Activated CD4-positive, alpha-beta T cell treated with anti-CD3 and anti-CD28 coated beads for 36 hours (primary cell): Measurements from ENCODE around the gene BABAM2. TPM values are rescaled to one million over a fixed set of nuclear protein-coding genes. Genes with fewer than 3 reads are reported as not detected.

Experiments used
- ATAC-seq: fragments of 200-7000 bp; cut with Tn5 transposase; one replicate; pipeline ENCODE4 v1.10.0; 2021; ENCODE audit warnings: mild to moderate bottlenecking, moderate library complexity
- CTCF ChIA-PET: fragments of 350-600 bp; sonication (Branson Sonifier 250); formaldehyde crosslinking; loops from one replicate; lab custom pipeline; 2021; ENCODE audit warnings: antibody characterized with exemption; lab: Charles Lee
- POLR2A ChIA-PET: fragments of 350-600 bp; sonication (Branson Sonifier 250); formaldehyde crosslinking; loops from one replicate; lab custom pipeline; 2021; ENCODE audit warnings: antibody characterized with exemption, inconsistent platforms; lab: Charles Lee
- DNase-seq: peaks from one replicate; pipeline ENCODE4 v3.0.0-alpha.2; 2020
- H3K27ac Mint-ChIP-seq: one replicate; pipeline ENCODE4 v1.8.0; 2021; ENCODE audit warnings: mixed read lengths
- H3K27me3 Mint-ChIP-seq: one replicate; pipeline ENCODE4 v1.8.0; 2021; ENCODE audit warnings: mixed read lengths
- H3K36me3 Mint-ChIP-seq: one replicate; pipeline ENCODE4 v1.8.0; 2021; ENCODE audit warnings: low read depth, mixed read lengths
- H3K4me1 Mint-ChIP-seq: one replicate; pipeline ENCODE4 v1.8.0; 2021; ENCODE audit warnings: mixed read lengths
- H3K4me3 Mint-ChIP-seq: one replicate; pipeline ENCODE4 v1.8.0; 2021; ENCODE audit warnings: mild to moderate bottlenecking, moderate library complexity, mixed read lengths
- H3K9me3 Mint-ChIP-seq: one replicate; pipeline ENCODE4 v1.8.0; 2021; ENCODE audit warnings: low read depth, mixed read lengths
- intact Hi-C, 2 experiments: fragments of 100-400 bp; cut with DNase I in 1 of 2; cut with micrococcal nuclease in 1 of 2; formaldehyde crosslinking; loops; one replicate each; pipeline versions ENCODE4 v1.14.2 to v1.15.1; 2022 to 2024; cut with DNase I, micrococcal nuclease
- total RNA-seq, 2 experiments: library from RNA; stranded (reverse); gene quantifications; one replicate each; pipeline ENCODE4 v1.2.3, GENCODE V29; 2021

The BABAM2 gene
- total RNA-seq, 2 experiments from 2014 or later, result 58.4 to 81.1 TPM

- Mint-ChIP-seq H3K9me3 (no peaks in the 10 kb centered on the region), H3K4me3 (no peak overlapping the region), H3K4me1 (peaks cover 8% of the 10 kb centered on the region), H3K27me3 (no peaks in the 10 kb centered on the region), H3K36me3 (peaks cover 17% of the 10 kb centered on the region), H3K27ac (no peak overlapping the region)
- intact Hi-C loops, result no loop called here
- ChIA-PET POLR2A (no interaction called here), CTCF (interaction anchor here (1.5 kb wide), 1 partner anchor 25 kb away, joined by 6 read pairs; no protein-coding TSS in a partner anchor)
- no peak for ATAC-seq
- no peak for DNase-seq
These were observed 157.8 kb downstream of the BABAM2 start for GRCh38 chr2:28048341-28048740.

GRCh38 chr2:28049416-28049815 is 158.9 kb downstream of the BABAM2 start:
- Mint-ChIP-seq H3K4me1 (peaks cover 10% of the 10 kb centered on the region), H3K36me3 (peaks cover 17% of the 10 kb centered on the region), H3K9me3 (no peaks in the 10 kb centered on the region), H3K27me3 (no peaks in the 10 kb centered on the region), H3K4me3 (no peak overlapping the region), H3K27ac (no peak overlapping the region)
- ChIA-PET POLR2A (no interaction called here), CTCF (interaction anchor here (1.5 kb wide), 1 partner anchor 26 kb away, joined by 6 read pairs; no protein-coding TSS in a partner anchor)
- intact Hi-C loops, result no loop called here
- no peak for DNase-seq
- ATAC-seq, result no peak

GRCh38 chr2:28049899-28050298 is 159.4 kb downstream of the BABAM2 start:
- no peak for DNase-seq
- H3K4me1 Mint-ChIP-seq, result peaks cover 14% of the 10 kb centered on the region
- intact Hi-C loops, result no loop called here
- no peak overlapping the region for H3K27ac Mint-ChIP-seq
- H3K36me3 Mint-ChIP-seq, result peaks cover 17% of the 10 kb centered on the region
- H3K4me3 Mint-ChIP-seq, result no peak overlapping the region
- ATAC-seq, result no peak
- H3K9me3 Mint-ChIP-seq, result no peaks in the 10 kb centered on the region
- ChIA-PET POLR2A (no interaction called here), CTCF (no interaction called here)
- H3K27me3 Mint-ChIP-seq, result no peaks in the 10 kb centered on the region

GRCh38 chr2:28052691-28053090 is 162.2 kb downstream of the BABAM2 start:
- ChIA-PET CTCF (no interaction called here), POLR2A (no interaction called here)
- intact Hi-C loops, result no loop called here
- no peak for ATAC-seq
- Mint-ChIP-seq H3K36me3 (peaks cover 23% of the 10 kb centered on the region), H3K9me3 (no peaks in the 10 kb centered on the region), H3K27me3 (no peaks in the 10 kb centered on the region), H3K4me1 (peaks cover 23% of the 10 kb centered on the region), H3K4me3 (no peak overlapping the region), H3K27ac (no peak overlapping the region)
- no peak for DNase-seq

GRCh38 chr2:28053597-28053996 is 163.1 kb downstream of the BABAM2 start:
- no peak for ATAC-seq
- H3K27ac Mint-ChIP-seq, result no peak overlapping the region
- H3K27me3 Mint-ChIP-seq, result no peaks in the 10 kb centered on the region
- H3K36me3 Mint-ChIP-seq, result peaks cover 18% of the 10 kb centered on the region
- H3K4me1 Mint-ChIP-seq, result peaks cover 20% of the 10 kb centered on the region
- ChIA-PET POLR2A (no interaction called here), CTCF (interaction anchor here (1.3 kb wide), 1 partner anchor 13 kb away, joined by 3 read pairs; no protein-coding TSS in a partner anchor)
- no peak for DNase-seq
- no peaks in the 10 kb centered on the region for H3K9me3 Mint-ChIP-seq
- no peak overlapping the region for H3K4me3 Mint-ChIP-seq
- intact Hi-C loops, result no loop called here

- ATAC-seq (peak; percentile 27), DNase-seq (no peak)
- Mint-ChIP-seq H3K27ac (no peak overlapping the region), H3K4me1 (peaks cover 20% of the 10 kb centered on the region), H3K27me3 (no peaks in the 10 kb centered on the region), H3K4me3 (no peak overlapping the region), H3K36me3 (peaks cover 17% of the 10 kb centered on the region), H3K9me3 (no peaks in the 10 kb centered on the region)
- ChIA-PET CTCF (interaction anchor here (0.6 to 1.3 kb wide), 3 partner anchors 10 to 1728 kb away, joined by 3 to 4 read pairs (median 4); no protein-coding TSS in a partner anchor), POLR2A (no interaction called here)
- intact Hi-C loops, result no loop called here
These were observed 164.4 kb downstream of the BABAM2 start for GRCh38 chr2:28054916-28055315.

GRCh38 chr2:28055325-28055970 is 164.9 kb downstream of the BABAM2 start:
- CTCF ChIA-PET, result interaction anchor here (1.3 kb wide), 1 partner anchor 9 kb away, joined by 4 read pairs; no protein-coding TSS in a partner anchor
- Mint-ChIP-seq H3K36me3 (peaks cover 17% of the 10 kb centered on the region), H3K27ac (peak overlapping the region; percentile 56), H3K27me3 (no peaks in the 10 kb centered on the region), H3K4me1 (peaks cover 20% of the 10 kb centered on the region), H3K9me3 (no peaks in the 10 kb centered on the region), H3K4me3 (no peak overlapping the region)
- intact Hi-C loops, result no loop called here
- POLR2A ChIA-PET, result no interaction called here
- no peak for DNase-seq
- peak; percentile 95 for ATAC-seq

- ATAC-seq, result no peak
- intact Hi-C loops, result no loop called here
These were observed 168.3 kb downstream of the BABAM2 start for GRCh38 chr2:28058791-28059190.

GRCh38 chr2:28062867-28063266 is 172.3 kb downstream of the BABAM2 start:
- Mint-ChIP-seq H3K4me3 (no peak overlapping the region), H3K4me1 (peaks cover 14% of the 10 kb centered on the region), H3K27me3 (no peaks in the 10 kb centered on the region), H3K36me3 (peaks cover 6% of the 10 kb centered on the region), H3K27ac (peak overlapping the region; percentile 35), H3K9me3 (no peaks in the 10 kb centered on the region)
- ChIA-PET POLR2A (no interaction called here), CTCF (interaction anchor here (0.6 to 1.3 kb wide), 2 partner anchors 82 to 97 kb away, joined by 3 to 4 read pairs; no protein-coding TSS in a partner anchor)
- intact Hi-C loops, result no loop called here
- ATAC-seq, result peak; percentile 21
- DNase-seq, result no peak

More at GRCh38 chr2:28058791-28059190, 168.3 kb downstream of the BABAM2 start:
- POLR2A ChIA-PET, result no interaction called here
- Mint-ChIP-seq H3K27me3 (no peaks in the 10 kb centered on the region), H3K4me1 (peaks cover 26% of the 10 kb centered on the region), H3K36me3 (peaks cover 14% of the 10 kb centered on the region), H3K4me3 (no peak overlapping the region), H3K27ac (no peak overlapping the region), H3K9me3 (no peaks in the 10 kb centered on the region)
- no peak for DNase-seq
- CTCF ChIA-PET, result interaction anchor here (0.6 to 1.1 kb wide), 2 partner anchors 355 to 1363 kb away, joined by 3 read pairs; no protein-coding TSS in a partner anchor

- peaks cover 14% of the 10 kb centered on the region for H3K4me1 Mint-ChIP-seq
- intact Hi-C loops, result no loop called here
- ChIA-PET POLR2A (no interaction called here), CTCF (interaction anchor here (0.7 to 1.3 kb wide), 3 partner anchors 82 to 256 kb away, joined by 3 to 4 read pairs (median 3); no protein-coding TSS in a partner anchor)
- no peaks in the 10 kb centered on the region for H3K9me3 Mint-ChIP-seq
- no peaks in the 10 kb centered on the region for H3K27me3 Mint-ChIP-seq
- no peak overlapping the region for H3K27ac Mint-ChIP-seq
- DNase-seq (no peak), ATAC-seq (peak; percentile 98)
- peaks cover 6% of the 10 kb centered on the region for H3K36me3 Mint-ChIP-seq
- H3K4me3 Mint-ChIP-seq, result no peak overlapping the region
These were observed 173.0 kb downstream of the BABAM2 start for GRCh38 chr2:28063492-28063962.

- peaks cover 17% of the 10 kb centered on the region for H3K4me1 Mint-ChIP-seq
- DNase-seq, result no peak
- intact Hi-C loops, result no loop called here
- ChIA-PET POLR2A (no interaction called here), CTCF (interaction anchor here (0.6 kb wide), 1 partner anchor 917 kb away, joined by 3 read pairs; no protein-coding TSS in a partner anchor)
- H3K27me3 Mint-ChIP-seq, result no peaks in the 10 kb centered on the region
- H3K36me3 Mint-ChIP-seq, result peaks cover 5% of the 10 kb centered on the region
- no peaks in the 10 kb centered on the region for H3K9me3 Mint-ChIP-seq
- no peak overlapping the region for H3K27ac Mint-ChIP-seq
- no peak for ATAC-seq
- no peak overlapping the region for H3K4me3 Mint-ChIP-seq
These were observed 177.1 kb downstream of the BABAM2 start for GRCh38 chr2:28067602-28068001.

GRCh38 chr2:28068088-28068487 is 177.6 kb downstream of the BABAM2 start:
- H3K27ac Mint-ChIP-seq, result no peak overlapping the region
- peaks cover 12% of the 10 kb centered on the region for H3K4me1 Mint-ChIP-seq
- no peaks in the 10 kb centered on the region for H3K9me3 Mint-ChIP-seq
- no peak overlapping the region for H3K4me3 Mint-ChIP-seq
- intact Hi-C loops, result no loop called here
- POLR2A ChIA-PET, result no interaction called here
- CTCF ChIA-PET, result interaction anchor here (0.6 kb wide), 1 partner anchor 37 kb away, joined by 3 read pairs; no protein-coding TSS in a partner anchor
- no peak for ATAC-seq
- peaks cover 6% of the 10 kb centered on the region for H3K36me3 Mint-ChIP-seq
- H3K27me3 Mint-ChIP-seq, result no peaks in the 10 kb centered on the region
- DNase-seq, result no peak
